Retinal pigment epithelial cell (primary cell): ENCODE results near the gene SP2.

ENCODE experiments used
- DNase-seq: peaks from one replicate; pipeline ENCODE4 v3.0.0-alpha.2; 2010; ENCODE audit warnings: low read depth
- H3K4me3 ChIP-seq: 2 replicates; pipeline ENCODE4 v1.5.1; 2011; ENCODE audit warnings: mild to moderate bottlenecking, low read length, control low read depth, moderate library complexity
- CTCF ChIP-seq: conservative IDR thresholded peaks from 2 replicates; pipeline ENCODE4 v1.5.1; 2011; ENCODE audit warnings: low read depth, low read length, control low read depth, inconsistent platforms

SP2 gene

GRCh38 chr17:47902039-47902744 lies 6.2 kb downstream of the SP2 start:
- no peak overlapping the region for H3K4me3 ChIP-seq
- no peak for DNase-seq
- TF ChIP-seq CTCF, result no peak

GRCh38 chr17:47905221-47905733 lies 9.2 kb downstream of the SP2 start:
- no peak for TF ChIP-seq CTCF
- peak; percentile 59 for DNase-seq
- H3K4me3 ChIP-seq, result no peak overlapping the region

GRCh38 chr17:47906443-47906842 lies 10.4 kb downstream of the SP2 start:
- DNase-seq, result no peak
- no peak for TF ChIP-seq CTCF
- H3K4me3 ChIP-seq, result no peak overlapping the region

GRCh38 chr17:47907932-47908562 lies 12.0 kb downstream of the SP2 start:
- DNase-seq, result no peak
- TF ChIP-seq CTCF, result no peak
- no peak overlapping the region for H3K4me3 ChIP-seq

GRCh38 chr17:47913050-47913449 lies 17.0 kb downstream of the SP2 start:
- no peak overlapping the region for H3K4me3 ChIP-seq
- no peak for DNase-seq
- TF ChIP-seq CTCF, result no peak

GRCh38 chr17:47914306-47914948 lies 18.4 kb downstream of the SP2 start:
- no peak for TF ChIP-seq CTCF
- no peak for DNase-seq
- no peak overlapping the region for H3K4me3 ChIP-seq
